Upper lobe of right lung (tissue), 1 donor: ENCODE results near the gene EPB41L4A. TPM values are rescaled to one million over a fixed set of nuclear protein-coding genes. Genes with fewer than 3 reads are reported as not detected.

ENCODE experiments used
- ATAC-seq: fragments of 200-7000 bp; cut with Tn5 transposase; one replicate; pipeline ENCODE4 v1.9.1; 2020; ENCODE audit warnings: mild to moderate bottlenecking, moderate library complexity
- DNase-seq: peaks from one replicate; pipeline ENCODE4 v3.0.0-alpha.2; 2020
- H3K27ac ChIP-seq: fragments of 200-600 bp; one replicate; pipeline ENCODE4 v1.8.0; 2022
- H3K27me3 ChIP-seq: fragments of 200-600 bp; one replicate; pipeline ENCODE4 v1.8.0; 2022; ENCODE audit warnings: mild to moderate bottlenecking
- H3K36me3 ChIP-seq: fragments of 200-600 bp; one replicate; pipeline ENCODE4 v1.8.0; 2022
- H3K4me1 ChIP-seq: fragments of 200-600 bp; one replicate; pipeline ENCODE4 v1.8.0; 2022
- H3K4me3 ChIP-seq: fragments of 200-600 bp; one replicate; pipeline ENCODE4 v1.8.0; 2022; ENCODE audit warnings: mild to moderate bottlenecking
- H3K9me3 ChIP-seq: fragments of 200-600 bp; one replicate; pipeline ENCODE4 v1.8.0; 2022
- CTCF ChIP-seq: fragments of 200-600 bp; IDR thresholded peaks from one replicate; pipeline ENCODE4 v1.8.0; 2022; ENCODE audit warnings: antibody characterized with exemption
- intact Hi-C: fragments of 100-400 bp; cut with DNase I; formaldehyde crosslinking; loops from one replicate; pipeline ENCODE4 v1.11.0; 2022
- total RNA-seq: library from RNA; stranded (reverse); fragmentation: NEBNext Ultra II Directional; extraction: Animal tissue kit (Norgen Biotek cat#: 25700); gene quantifications from one replicate; pipeline ENCODE4 v1.2.1, GENCODE V29; 2021
- donor health status: DM: no; HTN: yes; CAD: no; lungs with severe emphysema.

EPB41L4A gene
- total RNA-seq, 1 donor from 2014 or later = 35.2 TPM

DNA sequence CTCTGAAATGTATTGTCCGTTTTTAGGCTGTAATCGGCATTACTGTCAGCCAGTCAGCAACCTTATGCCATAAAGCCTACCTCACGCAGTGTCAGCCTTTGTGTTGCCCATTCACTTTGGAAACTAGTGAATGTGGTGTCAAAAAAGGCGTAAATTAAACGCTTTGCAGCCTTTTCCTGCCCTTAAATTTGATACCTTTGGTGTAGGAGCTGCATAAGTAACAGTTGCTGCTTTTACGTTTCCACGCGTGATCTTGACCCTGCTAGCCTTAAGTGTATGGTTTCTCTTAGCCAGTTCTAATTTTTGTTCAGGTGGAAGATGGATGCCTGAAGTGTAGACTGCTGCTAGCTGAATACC lies 257.7 kb downstream of the EPB41L4A start:
- DNase-seq (no peak), ATAC-seq (no peak)
- H3K4me3 ChIP-seq = peak overlapping the region; percentile 72
- intact Hi-C loops = no loop called here
- no peaks in the 10 kb centered on the region for H3K9me3 ChIP-seq
- H3K27me3 ChIP-seq = no peaks in the 10 kb centered on the region
- no peak for TF ChIP-seq CTCF
- peak overlapping the region; percentile 86 for H3K27ac ChIP-seq
- H3K36me3 ChIP-seq = peaks cover 44% of the 10 kb centered on the region
- H3K4me1 ChIP-seq = peaks cover 22% of the 10 kb centered on the region

GRCh38 chr5:112160652-112161391 lies 258.3 kb downstream of the EPB41L4A start:
- Histone ChIP-seq H3K36me3 (peaks cover 39% of the 10 kb centered on the region), H3K27me3 (no peaks in the 10 kb centered on the region), H3K9me3 (no peaks in the 10 kb centered on the region), H3K4me1 (peaks cover 22% of the 10 kb centered on the region), H3K27ac (peak overlapping the region; percentile 86), H3K4me3 (peak overlapping the region; percentile 72)
- peak; percentile 95 for TF ChIP-seq CTCF
- ATAC-seq = peak; percentile 100
- peak; percentile 95 for DNase-seq
- intact Hi-C loops = no loop called here

GRCh38 chr5:112159435-112159834 lies 259.6 kb downstream of the EPB41L4A start:
- no peak for TF ChIP-seq CTCF
- H3K4me3 ChIP-seq = no peak overlapping the region
- H3K4me1 ChIP-seq = peaks cover 22% of the 10 kb centered on the region
- no peak for DNase-seq
- no peaks in the 10 kb centered on the region for H3K9me3 ChIP-seq
- H3K36me3 ChIP-seq = peaks cover 25% of the 10 kb centered on the region
- intact Hi-C loops = no loop called here
- no peaks in the 10 kb centered on the region for H3K27me3 ChIP-seq
- H3K27ac ChIP-seq = no peak overlapping the region
- ATAC-seq = peak; percentile 3

DNA sequence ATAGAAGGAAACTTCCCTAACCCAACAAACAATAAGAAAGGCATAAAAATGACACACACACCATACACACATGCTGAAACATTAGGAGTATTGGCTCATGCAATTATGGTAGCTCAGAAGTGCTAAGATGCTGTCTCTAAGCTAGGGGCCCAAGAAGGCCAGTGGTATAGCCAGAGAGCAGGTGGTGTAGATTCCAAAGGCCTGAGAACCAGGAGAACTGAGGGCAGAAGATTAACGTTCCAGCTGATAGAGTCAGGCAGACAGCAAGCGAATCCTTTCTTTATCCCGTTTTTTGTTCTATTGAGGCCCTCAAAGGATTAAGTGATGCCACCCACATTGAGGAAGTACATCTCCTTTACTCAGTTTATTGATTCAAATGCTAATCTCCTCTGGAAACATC lies 262.9 kb downstream of the EPB41L4A start:
- ATAC-seq (no peak), DNase-seq (no peak)
- H3K4me3 ChIP-seq = no peak overlapping the region
- intact Hi-C loops = no loop called here
- no peak for TF ChIP-seq CTCF
- no peaks in the 10 kb centered on the region for H3K9me3 ChIP-seq
- no peaks in the 10 kb centered on the region for H3K36me3 ChIP-seq
- H3K27me3 ChIP-seq = no peaks in the 10 kb centered on the region
- no peak overlapping the region for H3K27ac ChIP-seq
- H3K4me1 ChIP-seq = peaks cover 6% of the 10 kb centered on the region

DNA sequence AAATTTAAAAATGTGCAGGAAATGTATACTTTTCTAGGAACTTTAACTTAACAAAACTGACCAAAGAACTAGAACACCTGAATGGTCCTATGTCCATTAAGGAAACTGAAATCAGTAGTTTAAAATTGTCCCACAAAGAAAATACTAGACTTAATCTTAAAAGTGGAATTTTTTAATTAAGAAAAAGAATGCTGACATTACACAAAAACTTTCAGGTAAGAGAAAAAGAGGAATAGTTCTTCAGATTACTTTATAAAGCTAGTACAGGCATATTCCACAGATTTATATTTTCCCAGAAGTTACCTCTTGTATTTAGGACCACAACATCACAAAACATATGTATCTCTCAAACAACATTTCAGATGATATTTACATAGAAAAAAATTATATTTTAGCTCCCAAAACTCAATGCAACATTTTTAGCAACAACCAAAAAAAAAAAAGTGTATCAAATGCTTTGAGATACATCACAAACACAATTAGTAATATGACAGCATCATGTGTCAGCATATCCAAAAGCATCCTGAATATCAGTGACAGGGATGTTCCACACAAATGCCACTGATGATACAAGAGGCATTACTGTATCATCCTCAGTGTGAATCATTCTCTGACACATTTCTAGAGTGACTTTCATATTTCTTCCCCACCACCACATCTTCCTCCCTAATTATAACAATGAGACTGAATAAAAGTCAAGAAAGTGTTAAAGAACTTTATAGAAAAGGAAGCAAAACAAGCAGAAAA lies 264.0 kb downstream of the EPB41L4A start:
- no peak for ATAC-seq
- Histone ChIP-seq H3K4me3 (no peak overlapping the region), H3K9me3 (no peaks in the 10 kb centered on the region), H3K27ac (no peak overlapping the region), H3K27me3 (no peaks in the 10 kb centered on the region), H3K4me1 (peaks cover 3% of the 10 kb centered on the region), H3K36me3 (no peaks in the 10 kb centered on the region)
- intact Hi-C loops = no loop called here
- DNase-seq = no peak
- no peak for TF ChIP-seq CTCF
